ENCODE measurements around the gene CIAO2B. TPM values are rescaled to one million over a fixed set of nuclear protein-coding genes. Genes with fewer than 3 reads are reported as not detected.

The CIAO2B gene
- total and polyA plus RNA-seq, 2 experiments from 2014 or later: 111 to 182 TPM

- in situ Hi-C loops (cut with MboI): no loop called here
Observed at GRCh38 chr16:66915041-66915440, 19.2 kb downstream of the CIAO2B start.

GRCh38 chr16:66914541-66914940 is 19.7 kb downstream of the CIAO2B start:
- Histone ChIP-seq H3F3A (ENCODE audit: insufficient read depth) (no peaks in the 10 kb centered on the region), H3K27me3 (replicated peaks; ENCODE audit: insufficient read depth) (peaks cover 13% of the 10 kb centered on the region), H3K36me3 (ENCODE audit: low read depth) (no peaks in the 10 kb centered on the region), H4K20me1 (ENCODE audit: insufficient read depth) (no peaks in the 10 kb centered on the region), H3K9me2 (ENCODE audit: insufficient read depth) (no peaks in the 10 kb centered on the region), H3K4me3 (no peak overlapping the region), H3K79me2 (ENCODE audit: insufficient read depth) (no peaks in the 10 kb centered on the region), H3K9me3 (ENCODE audit: low read depth) (no peaks in the 10 kb centered on the region), H3K27ac (no peak overlapping the region), H3K4me2 (ENCODE audit: unreplicated experiment) (no peak overlapping the region), H3K9ac (no peak overlapping the region), H2AFZ (no peak overlapping the region), H3K4me1 (ENCODE audit: insufficient read depth) (no peaks in the 10 kb centered on the region)
- in situ Hi-C loops (cut with MboI): no loop called here
- 80 to 87% methylated on average over 7 of the region's 7 CpGs for WGBS, 2 experiments (ENCODE audit: low coverage in 1 of 2, low lambda C conversion rate in 2 of 2, missing lambda C conversion rate in 2 of 2)
- no peak for TF ChIP-seq EZH2 (IDR thresholded peaks at IDR 0.05; ENCODE audit: insufficient read depth, poor library complexity, severe bottlenecking)
- TF ChIP-seq EZH2phosphoT487 (IDR thresholded peaks at IDR 0.05; ENCODE audit: insufficient read depth, low read depth): no peak
- no peak for DNase-seq

More at GRCh38 chr16:66915041-66915440, 19.2 kb downstream of the CIAO2B start:
- Histone ChIP-seq H4K20me1 (ENCODE audit: insufficient read depth) (no peaks in the 10 kb centered on the region), H3K27ac (no peak overlapping the region), H3K4me1 (ENCODE audit: insufficient read depth) (no peaks in the 10 kb centered on the region), H3K79me2 (ENCODE audit: insufficient read depth) (no peaks in the 10 kb centered on the region), H3K27me3 (replicated peaks; ENCODE audit: insufficient read depth) (peaks cover 15% of the 10 kb centered on the region), H3K4me2 (ENCODE audit: unreplicated experiment) (no peak overlapping the region), H2AFZ (no peak overlapping the region), H3K9ac (no peak overlapping the region), H3K4me3 (no peak overlapping the region), H3K9me2 (ENCODE audit: insufficient read depth) (no peaks in the 10 kb centered on the region), H3F3A (ENCODE audit: insufficient read depth) (no peaks in the 10 kb centered on the region), H3K36me3 (ENCODE audit: low read depth) (no peaks in the 10 kb centered on the region), H3K9me3 (ENCODE audit: low read depth) (no peaks in the 10 kb centered on the region)
- no peak for DNase-seq
- TF ChIP-seq EZH2phosphoT487 (IDR thresholded peaks at IDR 0.05; ENCODE audit: insufficient read depth, low read depth) (no peak), EZH2 (IDR thresholded peaks at IDR 0.05; ENCODE audit: insufficient read depth, poor library complexity, severe bottlenecking) (no peak)
- 53 to 63% methylated on average over 7 of the region's 7 CpGs for WGBS, 2 experiments (ENCODE audit: low coverage in 1 of 2, low lambda C conversion rate in 2 of 2, missing lambda C conversion rate in 2 of 2)

GRCh38 chr16:66913711-66914110 is 20.5 kb downstream of the CIAO2B start:
- Histone ChIP-seq H4K20me1 (ENCODE audit: insufficient read depth) (no peaks in the 10 kb centered on the region), H3K4me2 (ENCODE audit: unreplicated experiment) (no peak overlapping the region), H2AFZ (no peak overlapping the region), H3K27me3 (replicated peaks; ENCODE audit: insufficient read depth) (peaks cover 5% of the 10 kb centered on the region; the same call in 1 of the 2 replicates), H3K9me3 (ENCODE audit: low read depth) (no peaks in the 10 kb centered on the region), H3K36me3 (ENCODE audit: low read depth) (no peaks in the 10 kb centered on the region), H3K79me2 (ENCODE audit: insufficient read depth) (no peaks in the 10 kb centered on the region), H3K9ac (no peak overlapping the region), H3F3A (ENCODE audit: insufficient read depth) (no peaks in the 10 kb centered on the region), H3K4me3 (no peak overlapping the region), H3K4me1 (ENCODE audit: insufficient read depth) (no peaks in the 10 kb centered on the region), H3K9me2 (ENCODE audit: insufficient read depth) (no peaks in the 10 kb centered on the region), H3K27ac (no peak overlapping the region)
- no peak for DNase-seq
- TF ChIP-seq EZH2phosphoT487 (IDR thresholded peaks at IDR 0.05; ENCODE audit: insufficient read depth, low read depth): no peak
- TF ChIP-seq EZH2 (IDR thresholded peaks at IDR 0.05; ENCODE audit: insufficient read depth, poor library complexity, severe bottlenecking): no peak
- in situ Hi-C loops (cut with MboI): no loop called here
- WGBS, 2 experiments (ENCODE audit: low coverage in 1 of 2, low lambda C conversion rate in 2 of 2, missing lambda C conversion rate in 2 of 2): 56 to 57% methylated on average over 4 of the region's 4 CpGs

DNA sequence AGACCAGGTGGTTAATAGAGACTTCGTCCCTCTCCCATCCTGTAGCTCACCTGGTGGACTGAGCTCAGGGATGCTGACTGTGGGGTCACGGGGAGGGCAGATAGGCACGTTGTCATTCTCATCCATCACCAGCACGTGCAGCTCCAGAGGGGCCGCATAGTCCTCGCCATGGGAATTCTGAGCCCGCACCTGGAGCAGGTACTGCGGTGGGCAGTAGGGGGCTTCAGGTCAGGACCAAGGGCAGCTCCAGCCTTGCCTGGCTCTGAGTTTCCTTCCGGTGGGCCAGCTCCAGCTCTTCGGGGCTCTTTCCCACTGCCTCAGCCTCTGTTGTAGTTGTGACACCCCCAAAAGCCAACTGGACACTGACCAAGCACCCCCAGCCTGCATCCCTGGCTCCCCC is 21.1 kb downstream of the CIAO2B start:
- peaks cover 5% of the 10 kb centered on the region; the same call in 1 of the 2 replicates for H3K27me3 ChIP-seq (replicated peaks; ENCODE audit: insufficient read depth)
- no peak overlapping the region for H3K9ac ChIP-seq
- no peaks in the 10 kb centered on the region for H3K79me2 ChIP-seq (ENCODE audit: insufficient read depth)
- H3K4me1 ChIP-seq (ENCODE audit: insufficient read depth): no peaks in the 10 kb centered on the region
- no peak for DNase-seq
- H3F3A ChIP-seq (ENCODE audit: insufficient read depth): no peaks in the 10 kb centered on the region
- no peak overlapping the region for H2AFZ ChIP-seq
- TF ChIP-seq EZH2 (IDR thresholded peaks at IDR 0.05; ENCODE audit: insufficient read depth, poor library complexity, severe bottlenecking) (no peak), EZH2phosphoT487 (IDR thresholded peaks at IDR 0.05; ENCODE audit: insufficient read depth, low read depth) (no peak)
- 23 to 28% methylated on average over 10 of the region's 10 CpGs for WGBS, 2 experiments (ENCODE audit: low coverage in 1 of 2, low lambda C conversion rate in 2 of 2, missing lambda C conversion rate in 2 of 2)
- no peaks in the 10 kb centered on the region for H4K20me1 ChIP-seq (ENCODE audit: insufficient read depth)
- no peak overlapping the region for H3K27ac ChIP-seq
- H3K9me2 ChIP-seq (ENCODE audit: insufficient read depth): no peaks in the 10 kb centered on the region
- H3K36me3 ChIP-seq (ENCODE audit: low read depth): no peaks in the 10 kb centered on the region
- in situ Hi-C loops (cut with MboI): no loop called here
- H3K9me3 ChIP-seq (ENCODE audit: low read depth): no peaks in the 10 kb centered on the region
- H3K4me2 ChIP-seq (ENCODE audit: unreplicated experiment): no peak overlapping the region
- no peak overlapping the region for H3K4me3 ChIP-seq

DNA sequence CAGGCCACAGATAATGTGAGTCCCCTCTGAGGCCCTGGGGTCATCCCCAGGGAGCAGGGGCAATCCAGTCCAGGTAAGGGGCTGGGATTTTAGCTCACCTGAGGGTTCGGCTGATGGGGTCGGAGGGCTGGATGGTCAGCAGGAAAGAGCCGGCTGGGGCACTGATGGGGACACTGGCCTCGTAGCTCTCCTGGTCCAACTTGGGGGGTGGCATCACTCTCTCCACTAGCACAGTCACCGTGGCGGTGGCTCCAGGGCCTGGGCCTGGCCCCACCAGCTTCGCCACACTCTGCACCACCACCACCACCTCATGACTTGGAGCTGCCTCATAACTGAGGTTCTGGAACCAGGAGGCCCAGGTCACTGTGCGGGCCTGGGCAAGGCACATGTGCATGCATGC is 22.4 kb downstream of the CIAO2B start:
- Histone ChIP-seq H3K79me2 (ENCODE audit: insufficient read depth) (no peaks in the 10 kb centered on the region), H3K27me3 (replicated peaks; ENCODE audit: insufficient read depth) (peaks cover 5% of the 10 kb centered on the region; the same call in 1 of the 2 replicates), H3K9ac (no peak overlapping the region), H3K9me3 (ENCODE audit: low read depth) (no peaks in the 10 kb centered on the region), H3K36me3 (ENCODE audit: low read depth) (no peaks in the 10 kb centered on the region), H3K4me3 (no peak overlapping the region), H4K20me1 (ENCODE audit: insufficient read depth) (no peaks in the 10 kb centered on the region), H3K4me1 (ENCODE audit: insufficient read depth) (no peaks in the 10 kb centered on the region), H2AFZ (no peak overlapping the region), H3K4me2 (ENCODE audit: unreplicated experiment) (no peak overlapping the region), H3K9me2 (ENCODE audit: insufficient read depth) (no peaks in the 10 kb centered on the region), H3K27ac (no peak overlapping the region), H3F3A (ENCODE audit: insufficient read depth) (no peaks in the 10 kb centered on the region)
- no peak for DNase-seq
- TF ChIP-seq EZH2phosphoT487 (IDR thresholded peaks at IDR 0.05; ENCODE audit: insufficient read depth, low read depth) (no peak), EZH2 (IDR thresholded peaks at IDR 0.05; ENCODE audit: insufficient read depth, poor library complexity, severe bottlenecking) (no peak)
- in situ Hi-C loops (cut with MboI): no loop called here
- 88 to 92% methylated on average over 8 of the region's 8 CpGs for WGBS, 2 experiments (ENCODE audit: low coverage in 1 of 2, low lambda C conversion rate in 2 of 2, missing lambda C conversion rate in 2 of 2)
